Measurements from ENCODE around the gene ACOT8.
A peak's percentile ranks its signal among the peaks of the same experiment; 100 is the strongest.
"Not testable (repeated sequence)": the region's sequence is repeated elsewhere in the genome, so short reads cannot be mapped to it uniquely, and the experiment has no call there.

ACOT8 gene

DNA sequence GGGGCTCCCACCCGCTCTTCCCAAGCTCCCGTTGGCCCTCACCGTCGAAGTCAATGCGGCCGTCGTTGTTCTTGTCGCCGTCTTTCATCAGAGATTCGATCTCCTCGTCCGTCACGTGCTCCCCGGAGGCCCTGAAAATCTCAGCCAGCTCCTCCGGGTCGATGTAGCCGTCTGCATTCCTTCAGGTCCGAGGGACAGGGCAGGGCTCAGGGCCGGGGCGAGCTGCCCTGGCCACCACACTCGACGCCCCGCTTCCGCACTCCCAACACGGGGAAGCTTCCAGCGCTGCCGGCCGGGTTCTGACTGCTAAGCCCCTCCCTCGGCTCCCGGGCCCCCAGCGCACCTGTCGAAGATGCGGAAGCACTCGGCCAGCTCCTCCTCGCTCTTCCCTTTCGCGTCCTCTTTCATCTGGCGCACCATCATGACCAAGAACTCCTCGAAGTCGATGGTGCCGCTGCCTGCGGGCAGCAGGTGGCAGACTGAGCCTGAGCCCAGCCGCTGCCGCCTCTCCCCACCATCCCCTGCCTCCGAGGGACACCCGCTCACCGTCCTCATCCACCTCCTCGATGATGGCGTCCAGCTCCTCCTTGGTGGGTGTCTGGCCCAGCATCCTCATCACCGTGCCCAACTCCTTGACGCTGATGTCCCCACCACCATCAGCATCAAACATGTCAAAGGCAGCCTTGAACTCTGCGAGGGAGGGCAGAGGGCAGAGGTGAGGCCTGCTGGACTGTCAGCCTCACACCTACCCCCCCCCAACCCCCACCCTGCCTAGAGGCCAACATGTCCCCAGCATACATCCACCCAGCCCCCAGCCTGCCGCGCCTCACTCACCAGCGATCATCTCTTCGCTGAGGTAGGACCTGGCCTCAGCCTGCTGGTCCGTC is 33.0 kb downstream of the ACOT8 start:
- DNase-seq, result peak; percentile 70

- peak; percentile 13 for DNase-seq
Observed at GRCh38 chr20:45822857-45823256, 34.3 kb downstream of the ACOT8 start.

GRCh38 chr20:45821947-45822346 is 35.2 kb downstream of the ACOT8 start:
- no peak for DNase-seq

GRCh38 chr20:45819466-45819865 is 37.7 kb downstream of the ACOT8 start:
- no peak for DNase-seq

GRCh38 chr20:45818239-45818638 is 39.0 kb downstream of the ACOT8 start:
- DNase-seq, result no peak

DNA sequence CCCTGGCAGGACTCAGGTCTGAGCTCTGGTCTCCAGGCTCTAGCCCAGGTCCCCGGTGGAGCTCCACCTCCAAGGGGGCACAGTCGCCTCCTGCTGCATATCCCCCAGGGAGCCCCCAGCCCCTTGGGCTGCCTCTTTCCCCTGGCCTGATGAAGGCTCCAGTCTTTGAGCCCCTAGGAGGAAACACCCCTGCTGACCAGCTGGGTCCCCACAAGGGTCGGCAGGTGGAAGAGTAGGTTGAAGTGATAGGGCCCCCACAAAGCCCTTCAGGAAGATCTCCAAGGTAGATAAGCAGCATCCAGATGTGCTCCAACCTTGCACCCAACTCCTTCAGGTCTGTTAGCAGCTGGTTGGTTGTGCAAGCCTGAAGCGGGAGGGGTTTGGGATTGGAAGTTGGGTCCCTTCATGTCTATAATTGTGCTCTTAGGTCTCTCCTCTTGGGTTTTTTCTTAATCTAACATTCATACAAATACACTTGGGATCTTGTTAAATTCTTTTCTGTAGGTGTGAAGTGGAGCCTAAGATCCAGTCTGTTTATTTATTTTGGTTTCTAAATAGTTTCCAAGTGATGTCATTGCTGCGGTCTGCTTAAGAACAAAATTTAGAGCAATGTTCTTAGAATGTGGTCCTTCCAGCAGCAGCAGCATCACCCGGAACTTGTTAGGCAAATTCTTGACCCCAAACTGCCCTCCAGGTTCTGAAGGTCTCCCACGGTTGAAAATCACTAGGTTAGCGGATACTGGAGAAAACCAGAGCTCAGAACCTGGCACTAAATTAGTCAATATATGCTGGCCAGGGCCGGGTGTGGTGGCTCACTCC is 39.6 kb downstream of the ACOT8 start:
- DNase-seq, result no peak

DNA sequence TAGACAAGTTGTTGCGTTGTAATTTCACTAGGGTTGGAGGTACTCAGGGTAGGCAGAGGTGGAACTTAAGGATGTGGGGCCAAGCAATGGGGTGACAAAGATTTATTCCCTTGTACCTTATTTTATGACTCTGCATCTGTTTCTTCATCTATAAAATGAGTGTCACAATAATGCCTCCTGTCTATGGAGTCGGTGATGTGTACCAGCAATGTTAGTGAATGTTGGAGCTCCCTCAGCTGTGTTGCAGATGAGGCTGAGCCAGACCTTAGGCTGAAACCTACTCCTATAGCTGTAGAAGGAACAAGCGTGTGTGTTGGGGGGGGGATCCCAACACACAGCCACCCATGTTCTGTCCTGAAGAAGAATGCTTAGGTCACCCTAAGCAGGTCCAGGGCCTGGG is 40.2 kb downstream of the ACOT8 start:
- no peak for DNase-seq

GRCh38 chr20:45814314-45814713 is 42.9 kb downstream of the ACOT8 start:
- DNase-seq, result no peak

- DNase-seq, result no peak
Observed at GRCh38 chr20:45813489-45813888, 43.7 kb downstream of the ACOT8 start.

- DNase-seq, result no peak
Observed at GRCh38 chr20:45813006-45813340, 44.2 kb downstream of the ACOT8 start.

GRCh38 chr20:45812157-45813005 is 44.8 kb downstream of the ACOT8 start, which contains the start of gene UBE2C:
UBE2C (plus strand) TSS chr20:45812644; CDS start chr20:45812696, 52 bp downstream.
- peak; percentile 97 for DNase-seq

DNA sequence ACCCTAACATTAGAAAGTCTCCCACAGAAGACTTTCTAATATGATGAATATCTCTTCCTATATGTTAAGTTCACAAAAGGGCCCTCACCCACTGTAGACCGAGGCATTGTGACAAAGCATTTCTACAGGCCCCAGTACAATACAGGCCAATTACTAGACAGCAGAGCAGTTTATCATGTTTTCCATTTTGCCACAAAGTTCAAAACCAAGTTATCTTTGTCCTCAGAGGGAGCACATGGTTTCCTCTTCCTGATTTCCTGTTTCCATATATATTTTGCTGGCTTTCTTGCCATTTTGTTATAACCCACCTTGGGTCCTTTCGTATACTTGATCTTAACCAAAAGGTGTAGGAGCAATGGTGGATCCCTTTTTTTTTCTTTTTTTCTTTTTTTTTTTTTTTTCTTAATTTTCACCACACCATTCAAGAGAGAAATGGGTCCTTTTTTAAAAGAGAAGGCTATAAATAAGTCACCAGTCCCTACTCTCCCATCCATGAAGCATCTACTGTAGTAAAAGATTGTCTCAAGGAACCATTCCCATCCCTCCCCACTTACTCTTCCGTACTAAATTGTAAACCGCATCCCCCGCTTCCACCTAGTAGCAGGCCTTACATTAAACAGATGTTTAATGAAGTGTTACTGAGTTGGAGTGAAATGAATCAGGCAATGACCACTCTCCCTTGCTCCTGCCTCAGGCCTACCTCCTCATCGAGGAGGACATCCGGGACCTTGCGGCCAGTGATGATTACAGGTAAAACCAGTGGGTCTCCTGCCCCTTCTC is 46.8 kb downstream of the ACOT8 start:
- no peak for DNase-seq

- DNase-seq, result no peak
Observed at GRCh38 chr20:45801851-45802250, 55.3 kb downstream of the ACOT8 start.

GRCh38 chr20:45798935-45799642 is 58.1 kb downstream of the ACOT8 start:
- DNase-seq, result peak; percentile 76

GRCh38 chr20:45797955-45798354 is 59.2 kb downstream of the ACOT8 start:
- not testable (repeated sequence) for DNase-seq

DNA sequence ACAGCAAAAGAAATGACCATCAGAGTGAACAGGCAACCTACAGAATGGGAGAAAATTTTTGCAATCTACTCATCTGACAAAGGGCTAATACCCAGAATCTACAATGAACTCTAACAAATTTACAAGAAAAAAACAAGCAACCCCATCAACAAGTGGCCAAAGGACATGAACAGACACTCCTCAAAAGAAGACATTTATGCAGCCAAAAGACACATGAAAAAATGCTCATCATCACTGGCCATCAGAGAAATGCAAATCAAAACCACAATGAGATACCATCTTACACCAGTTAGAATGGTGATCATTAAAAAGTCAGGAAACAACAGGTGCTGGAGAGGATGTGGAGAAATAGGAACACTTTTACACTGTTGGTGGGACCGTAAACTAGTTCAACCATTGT is 59.7 kb downstream of the ACOT8 start:
- DNase-seq, result not testable (repeated sequence)

- DNase-seq, result no peak
Observed at GRCh38 chr20:45796337-45797065, 60.7 kb downstream of the ACOT8 start.

GRCh38 chr20:45792317-45793118 is 64.7 kb downstream of the ACOT8 start:
- no peak for DNase-seq

Data from activated CD4-positive, alpha-beta T cell treated with anti-CD3 and anti-CD28 coated beads for 48 hours (primary cell).